Subcutaneous abdominal adipose tissue (tissue), 5 donors: ENCODE measurements around the gene MACROD2.

Source experiments
- H3K27ac ChIP-seq: one replicate; pipeline ENCODE4 v1.7.0; 2013; ENCODE audit warnings: low read depth, mild to moderate bottlenecking, inconsistent platforms, low read length, moderate library complexity
- H3K27me3 ChIP-seq, 5 donors: one replicate each; pipeline ENCODE4 v1.7.0; 2013; ENCODE audit warnings: low read length in 5 of 5, inconsistent platforms in 1 of 5; ENCODE audit not compliant: control insufficient read depth in 5 of 5, insufficient read depth in 4 of 5
- H3K36me3 ChIP-seq, 5 donors: one replicate each; pipeline ENCODE4 v1.7.0; 2013; ENCODE audit warnings: low read length in 5 of 5; ENCODE audit not compliant: control insufficient read depth in 5 of 5, insufficient read depth in 5 of 5
- H3K4me1 ChIP-seq, 5 donors: one replicate each; pipeline ENCODE4 v1.7.0; 2013; ENCODE audit warnings: low read length in 5 of 5, mild to moderate bottlenecking in 3 of 5, moderate library complexity in 1 of 5; ENCODE audit not compliant: control insufficient read depth in 5 of 5, insufficient read depth in 5 of 5
- H3K4me3 ChIP-seq, 5 donors: one replicate each; pipeline ENCODE4 v1.7.0; 2013; ENCODE audit warnings: low read length in 5 of 5, low read depth in 1 of 5
- H3K9ac ChIP-seq, 5 donors: one replicate each; pipeline ENCODE4 v1.7.0; 2013; ENCODE audit warnings: low read length in 5 of 5, mild to moderate bottlenecking in 4 of 5, moderate library complexity in 3 of 5
- H3K9me3 ChIP-seq, 5 donors: one replicate each; pipeline ENCODE4 v1.7.0; 2013; ENCODE audit warnings: low read length in 5 of 5; ENCODE audit not compliant: control insufficient read depth in 5 of 5
- donor health status: healthy.
- donor health status: healthy.
- donor health status: healthy.
- donor health status: healthy.
- donor health status: healthy.

Gene MACROD2

GRCh38 chr20:15143478-15143877, 1148.2 kb downstream of the MACROD2 start:
- no peaks in the 10 kb centered on the region for H3K27me3 ChIP-seq

GRCh38 chr20:15144916-15145315, 1149.6 kb downstream of the MACROD2 start:
- H3K4me3 ChIP-seq = no peak overlapping the region
- no peak overlapping the region for H3K27ac ChIP-seq
- H3K9ac ChIP-seq = no peak overlapping the region
- H3K36me3 ChIP-seq = no peaks in the 10 kb centered on the region
- H3K27me3 ChIP-seq = no peaks in the 10 kb centered on the region
- no peaks in the 10 kb centered on the region for H3K4me1 ChIP-seq
- no peaks in the 10 kb centered on the region for H3K9me3 ChIP-seq

More at GRCh38 chr20:15143478-15143877, 1148.2 kb downstream of the MACROD2 start:
- no peaks in the 10 kb centered on the region for H3K9me3 ChIP-seq
- no peaks in the 10 kb centered on the region for H3K36me3 ChIP-seq
- H3K27ac ChIP-seq = no peak overlapping the region
- H3K4me1 ChIP-seq = no peaks in the 10 kb centered on the region
- H3K4me3 ChIP-seq = no peak overlapping the region
- no peak overlapping the region for H3K9ac ChIP-seq

- H3K36me3 ChIP-seq = no peaks in the 10 kb centered on the region
- no peak overlapping the region for H3K4me3 ChIP-seq
- no peaks in the 10 kb centered on the region for H3K27me3 ChIP-seq
- no peak overlapping the region for H3K27ac ChIP-seq
- no peak overlapping the region for H3K9ac ChIP-seq
- no peaks in the 10 kb centered on the region for H3K9me3 ChIP-seq
- H3K4me1 ChIP-seq = no peaks in the 10 kb centered on the region
Observed at GRCh38 chr20:15146948-15147347, 1151.6 kb downstream of the MACROD2 start.

GRCh38 chr20:15154070-15154469, 1158.8 kb downstream of the MACROD2 start:
- no peaks in the 10 kb centered on the region for H3K27me3 ChIP-seq
- H3K4me3 ChIP-seq = no peak overlapping the region
- no peaks in the 10 kb centered on the region for H3K36me3 ChIP-seq
- no peaks in the 10 kb centered on the region for H3K4me1 ChIP-seq
- H3K9me3 ChIP-seq = peaks cover 0 to 4% (median 0%) of the 10 kb centered on the region in 5 donors
- H3K9ac ChIP-seq = no peak overlapping the region
- no peak overlapping the region for H3K27ac ChIP-seq

- peaks cover 0 to 4% (median 0%) of the 10 kb centered on the region in 5 donors for H3K9me3 ChIP-seq
- H3K9ac ChIP-seq = no peak overlapping the region
- H3K36me3 ChIP-seq = no peaks in the 10 kb centered on the region
- no peaks in the 10 kb centered on the region for H3K4me1 ChIP-seq
- no peak overlapping the region for H3K27ac ChIP-seq
- no peaks in the 10 kb centered on the region for H3K27me3 ChIP-seq
- no peak overlapping the region for H3K4me3 ChIP-seq
Observed at GRCh38 chr20:15155848-15156401, 1160.6 kb downstream of the MACROD2 start.

GRCh38 chr20:15158533-15158932, 1163.2 kb downstream of the MACROD2 start:
- Histone ChIP-seq H3K4me3 (no peak overlapping the region), H3K36me3 (no peaks in the 10 kb centered on the region), H3K9ac (no peak overlapping the region), H3K9me3 (peaks cover 0 to 4% (median 0%) of the 10 kb centered on the region in 5 donors), H3K27me3 (no peaks in the 10 kb centered on the region), H3K4me1 (no peaks in the 10 kb centered on the region), H3K27ac (no peak overlapping the region)

GRCh38 chr20:15162079-15162647, 1166.8 kb downstream of the MACROD2 start:
- no peak overlapping the region for H3K27ac ChIP-seq
- H3K36me3 ChIP-seq = no peaks in the 10 kb centered on the region
- H3K4me1 ChIP-seq = no peaks in the 10 kb centered on the region
- H3K4me3 ChIP-seq = peak overlapping the region in 4 of 5 donors; percentile 23 to 37 (median 26)
- H3K27me3 ChIP-seq = no peaks in the 10 kb centered on the region
- no peak overlapping the region for H3K9ac ChIP-seq
- no peaks in the 10 kb centered on the region for H3K9me3 ChIP-seq

GRCh38 chr20:15163632-15164031, 1168.3 kb downstream of the MACROD2 start:
- Histone ChIP-seq H3K9ac (no peak overlapping the region), H3K4me3 (no peak overlapping the region), H3K36me3 (no peaks in the 10 kb centered on the region), H3K4me1 (no peaks in the 10 kb centered on the region), H3K27ac (no peak overlapping the region), H3K9me3 (no peaks in the 10 kb centered on the region), H3K27me3 (no peaks in the 10 kb centered on the region)

GRCh38 chr20:15164726-15165125, 1169.4 kb downstream of the MACROD2 start:
- Histone ChIP-seq H3K27ac (no peak overlapping the region), H3K4me1 (no peaks in the 10 kb centered on the region), H3K36me3 (no peaks in the 10 kb centered on the region), H3K9me3 (no peaks in the 10 kb centered on the region), H3K9ac (no peak overlapping the region), H3K4me3 (no peak overlapping the region), H3K27me3 (no peaks in the 10 kb centered on the region)

GRCh38 chr20:15166744-15167143, 1171.4 kb downstream of the MACROD2 start:
- H3K4me1 ChIP-seq = no peaks in the 10 kb centered on the region
- peaks cover 0 to 2% (median 0%) of the 10 kb centered on the region in 5 donors for H3K9me3 ChIP-seq
- H3K27ac ChIP-seq = no peak overlapping the region
- no peaks in the 10 kb centered on the region for H3K27me3 ChIP-seq
- no peak overlapping the region for H3K9ac ChIP-seq
- H3K4me3 ChIP-seq = no peak overlapping the region
- H3K36me3 ChIP-seq = no peaks in the 10 kb centered on the region
